Measurements from ENCODE around the gene NANP. TPM values are rescaled to one million over a fixed set of nuclear protein-coding genes. Genes with fewer than 3 reads are reported as not detected.
"Not testable (repeated sequence)": the region's sequence is repeated elsewhere in the genome, so short reads cannot be mapped to it uniquely, and the experiment has no call there.

NANP gene
- total RNA-seq, 6 experiments from 2014 or later = 1.8 to 3.3 (median 2.4) TPM

DNA sequence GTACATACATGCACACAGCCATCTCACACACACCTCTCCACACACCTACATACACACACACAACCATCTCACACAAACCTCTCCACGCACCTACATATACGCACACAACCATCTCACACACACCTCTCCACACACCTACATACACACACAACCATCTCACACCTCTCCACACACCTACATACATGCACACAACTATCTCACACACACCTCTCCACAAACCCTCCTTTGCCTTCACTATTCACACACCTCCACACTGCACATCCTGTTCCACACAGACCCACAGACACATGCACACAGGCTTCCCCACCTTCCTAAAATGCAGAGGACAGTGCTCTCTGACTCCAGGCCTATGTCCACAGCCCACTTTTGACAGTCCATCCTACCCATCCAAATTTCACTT lies 22.2 kb downstream of the NANP start:
- Histone ChIP-seq H3K4me3 (no peak overlapping the region), H3K9me3 (no peaks in the 10 kb centered on the region), H3K27ac (no peak overlapping the region), H3K36me3 (no peaks in the 10 kb centered on the region), H3K27me3 (no peaks in the 10 kb centered on the region), H3K4me1 (peaks cover 0 to 6% (median 3%) of the 10 kb centered on the region in 4 donors)
- ATAC-seq = peak in 1 of 4 donors; percentile 12
- no peak for TF ChIP-seq POLR2A (IDR thresholded peaks at IDR 0.05)
- intact Hi-C loops (cut with DNase I) = no loop called here
- 59% methylated on average over 2 of the region's 2 CpGs for WGBS (ENCODE audit: insufficient coverage, low coverage, low lambda C conversion rate, missing lambda C conversion rate)
- no peak for DNase-seq

DNA sequence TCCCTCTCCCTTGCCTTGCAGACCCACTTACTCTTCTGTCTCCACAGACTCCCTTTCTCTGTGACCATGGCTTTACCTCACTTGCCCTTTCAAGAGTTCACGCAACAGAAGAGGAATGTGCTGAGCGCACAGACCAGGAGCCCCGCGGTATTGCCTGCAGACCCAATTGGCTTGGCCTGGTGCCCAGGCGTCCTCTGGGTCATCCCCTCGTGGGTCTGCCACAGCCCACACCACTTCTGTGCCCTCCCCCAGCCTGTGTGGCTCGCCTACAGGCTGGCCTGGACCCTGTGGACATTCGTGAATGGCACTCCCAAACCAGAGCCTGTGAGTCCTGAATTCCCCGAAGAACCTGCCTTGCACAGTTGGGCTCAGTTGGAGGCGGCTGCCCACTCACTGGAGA lies 23.2 kb downstream of the NANP start:
- intact Hi-C loops (cut with DNase I) = no loop called here
- no peak overlapping the region for H3K27ac ChIP-seq
- peaks cover 0 to 6% (median 3%) of the 10 kb centered on the region in 4 donors for H3K4me1 ChIP-seq
- H3K4me3 ChIP-seq = no peak overlapping the region
- DNase-seq (no peak), ATAC-seq (peak in 1 of 4 donors; percentile 13)
- 60% methylated on average over 4 of the region's 10 CpGs for WGBS (ENCODE audit: insufficient coverage, low coverage, low lambda C conversion rate, missing lambda C conversion rate)
- H3K9me3 ChIP-seq = no peaks in the 10 kb centered on the region
- no peak for TF ChIP-seq POLR2A (IDR thresholded peaks at IDR 0.05)
- TF ChIP-seq, protein P1, sequence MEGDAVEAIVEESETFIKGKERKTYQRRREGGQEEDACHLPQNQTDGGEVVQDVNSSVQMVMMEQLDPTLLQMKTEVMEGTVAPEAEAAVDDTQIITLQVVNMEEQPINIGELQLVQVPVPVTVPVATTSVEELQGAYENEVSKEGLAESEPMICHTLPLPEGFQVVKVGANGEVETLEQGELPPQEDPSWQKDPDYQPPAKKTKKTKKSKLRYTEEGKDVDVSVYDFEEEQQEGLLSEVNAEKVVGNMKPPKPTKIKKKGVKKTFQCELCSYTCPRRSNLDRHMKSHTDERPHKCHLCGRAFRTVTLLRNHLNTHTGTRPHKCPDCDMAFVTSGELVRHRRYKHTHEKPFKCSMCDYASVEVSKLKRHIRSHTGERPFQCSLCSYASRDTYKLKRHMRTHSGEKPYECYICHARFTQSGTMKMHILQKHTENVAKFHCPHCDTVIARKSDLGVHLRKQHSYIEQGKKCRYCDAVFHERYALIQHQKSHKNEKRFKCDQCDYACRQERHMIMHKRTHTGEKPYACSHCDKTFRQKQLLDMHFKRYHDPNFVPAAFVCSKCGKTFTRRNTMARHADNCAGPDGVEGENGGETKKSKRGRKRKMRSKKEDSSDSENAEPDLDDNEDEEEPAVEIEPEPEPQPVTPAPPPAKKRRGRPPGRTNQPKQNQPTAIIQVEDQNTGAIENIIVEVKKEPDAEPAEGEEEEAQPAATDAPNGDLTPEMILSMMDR (IDR thresholded peaks at IDR 0.05) = no peak
- H3K36me3 ChIP-seq = no peaks in the 10 kb centered on the region
- H3K27me3 ChIP-seq = no peaks in the 10 kb centered on the region

DNA sequence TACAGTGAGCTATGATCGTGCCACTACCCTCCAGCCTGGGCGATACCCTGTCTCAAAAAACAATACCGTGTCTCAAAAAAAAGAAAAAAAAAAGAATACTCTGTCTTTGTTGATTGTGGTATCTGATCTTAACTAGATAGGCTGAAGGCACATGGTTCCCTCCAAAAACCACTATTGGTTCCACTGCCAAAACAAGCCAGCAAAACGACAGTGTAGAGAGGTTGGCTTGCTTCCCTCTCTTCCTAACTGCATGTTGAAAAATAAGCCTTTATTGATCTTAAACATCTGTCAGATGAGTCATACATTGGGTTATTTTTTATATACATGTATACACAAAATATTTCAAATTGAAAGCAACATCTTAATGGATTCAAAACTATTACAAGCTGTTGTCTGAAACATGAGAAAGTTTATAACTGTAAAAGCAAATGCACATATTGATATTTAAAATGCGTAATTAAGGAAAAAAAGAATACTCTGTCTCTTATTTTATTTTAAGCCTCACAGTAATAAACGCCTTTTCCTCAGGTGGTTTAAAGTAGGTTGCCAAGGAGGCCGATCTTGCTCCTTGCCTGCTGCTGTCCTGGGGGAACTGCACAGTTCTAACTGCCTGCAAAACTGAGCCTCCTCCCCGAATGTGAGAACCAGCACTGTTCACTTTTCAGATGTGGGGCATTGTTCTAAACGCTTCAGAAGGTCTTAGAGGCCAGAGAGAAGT lies 31.5 kb downstream of the NANP start:
- ATAC-seq (no peak), DNase-seq (no peak)
- no peak overlapping the region for H3K4me3 ChIP-seq
- no peaks in the 10 kb centered on the region for H3K9me3 ChIP-seq
- no peak overlapping the region for H3K27ac ChIP-seq
- no peaks in the 10 kb centered on the region for H3K36me3 ChIP-seq
- WGBS (ENCODE audit: insufficient coverage, low coverage, low lambda C conversion rate, missing lambda C conversion rate) = 62% methylated on average over 8 of the region's 9 CpGs
- H3K27me3 ChIP-seq = no peaks in the 10 kb centered on the region
- intact Hi-C loops (cut with DNase I) = no loop called here
- H3K4me1 ChIP-seq = no peaks in the 10 kb centered on the region
- TF ChIP-seq, protein P1 (IDR thresholded peaks at IDR 0.05) = no peak

DNA sequence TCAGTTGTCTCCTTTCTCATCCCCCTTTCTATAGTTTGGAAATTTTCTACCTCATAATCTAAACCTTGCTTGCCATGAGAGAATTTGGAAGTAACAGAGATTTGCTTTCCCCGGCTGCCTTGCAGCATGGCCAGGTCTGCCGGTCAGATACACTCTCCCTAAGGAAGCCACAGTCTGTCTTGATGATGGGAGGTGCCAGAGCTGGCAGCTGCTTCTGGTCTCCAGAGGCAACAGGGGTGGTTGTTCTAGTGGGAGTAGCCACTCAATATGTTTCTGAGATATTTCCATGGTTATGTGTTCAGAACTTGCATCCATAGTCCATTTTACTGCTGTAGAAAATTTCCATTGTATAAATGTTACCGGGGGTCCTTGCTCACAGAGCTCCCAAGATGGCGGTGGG lies 33.0 kb downstream of the NANP start:
- H3K4me1 ChIP-seq; H3K27me3 ChIP-seq; H3K9me3 ChIP-seq; H3K27ac ChIP-seq; H3K4me3 ChIP-seq; H3K36me3 ChIP-seq; intact Hi-C loops (cut with DNase I); DNase-seq; ATAC-seq: not testable (repeated sequence)
- WGBS (ENCODE audit: insufficient coverage, low coverage, low lambda C conversion rate, missing lambda C conversion rate) = no CpG with 5 or more reads among the region's 4 CpGs

DNA sequence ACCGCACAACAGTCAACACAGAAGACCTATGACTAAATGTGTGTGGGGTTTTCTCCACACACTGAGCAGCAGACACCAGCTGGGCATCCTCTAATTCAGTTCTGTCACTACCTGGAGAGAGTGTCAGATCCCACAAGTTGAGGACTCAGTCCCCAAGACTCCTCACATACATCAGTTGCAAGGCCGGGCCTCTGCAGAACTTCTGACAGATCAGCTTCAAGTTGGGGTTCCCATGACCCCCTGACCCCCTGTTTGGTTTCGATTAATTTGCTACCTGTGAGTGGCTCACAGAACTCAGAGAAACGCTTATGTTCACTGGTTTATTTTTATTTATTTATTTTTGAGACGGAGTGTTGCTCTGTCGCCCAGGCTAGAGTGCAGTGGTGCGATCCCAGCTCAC lies 35.3 kb downstream of the NANP start:
- H3K9me3 ChIP-seq = no peaks in the 10 kb centered on the region
- DNase-seq = no peak
- no peaks in the 10 kb centered on the region for H3K36me3 ChIP-seq
- no peak for TF ChIP-seq POLR2A (IDR thresholded peaks at IDR 0.05)
- TF ChIP-seq, protein P1 (IDR thresholded peaks at IDR 0.05) = no peak
- WGBS (ENCODE audit: insufficient coverage, low coverage, low lambda C conversion rate, missing lambda C conversion rate) = 95% methylated on average over 7 of the region's 7 CpGs
- H3K4me3 ChIP-seq = no peak overlapping the region
- no peak overlapping the region for H3K27ac ChIP-seq
- no peaks in the 10 kb centered on the region for H3K27me3 ChIP-seq
- intact Hi-C loops (cut with DNase I) = no loop called here
- no peak for ATAC-seq
- peaks cover 0 to 2% (median 0%) of the 10 kb centered on the region in 4 donors for H3K4me1 ChIP-seq

Measured in right lobe of liver (tissue), 6 donors.